ENCODE measurements around the gene CCDC12. TPM values are rescaled to one million over a fixed set of nuclear protein-coding genes. Genes with fewer than 3 reads are reported as not detected.
A peak's percentile ranks its signal among the peaks of the same experiment; 100 is the strongest.

Gene CCDC12
- polyA plus RNA-seq, 1 of the 3 experiments (the other 2 are of a cell fraction) = 105 TPM

DNA sequence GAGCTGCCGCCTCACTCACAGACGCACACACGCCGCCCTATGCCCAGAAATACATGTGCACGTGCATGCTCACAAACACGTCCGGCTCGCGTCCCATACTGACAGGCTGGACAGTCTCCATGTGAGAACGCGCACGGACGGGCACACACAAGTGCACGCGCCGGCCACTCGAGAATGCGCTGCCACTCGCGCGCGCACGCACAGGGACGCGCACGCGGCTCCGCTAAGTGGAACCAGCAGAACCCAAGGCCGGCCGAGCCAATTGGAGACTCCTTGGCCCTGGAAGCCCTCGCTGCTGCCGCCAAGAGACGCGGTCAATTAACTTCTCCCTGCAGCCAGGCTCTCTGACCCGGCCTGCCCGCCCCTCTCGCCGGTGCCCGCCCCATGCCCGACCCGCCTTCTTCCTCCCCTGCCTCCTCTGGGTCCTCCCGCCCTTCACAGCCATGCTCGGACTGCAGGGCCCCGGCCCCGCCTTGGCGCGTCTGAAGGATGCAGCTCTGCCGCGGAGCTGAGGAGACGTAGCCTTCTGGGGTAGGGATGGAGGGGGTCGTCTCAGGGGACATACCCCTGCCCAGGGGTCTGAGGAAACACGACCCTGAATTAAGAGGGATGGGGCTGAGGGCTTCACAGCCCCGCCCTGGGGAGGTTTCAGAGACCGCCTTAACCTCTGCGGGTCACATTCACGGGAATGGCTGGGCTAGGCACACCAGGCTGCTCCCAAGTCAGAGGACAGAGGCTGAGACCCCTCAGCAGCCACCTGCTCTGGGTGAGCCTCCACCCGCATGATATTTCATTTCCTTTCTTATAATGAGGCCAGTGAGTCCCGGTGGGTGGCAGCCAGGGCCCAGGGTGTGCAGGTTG lies 84.0 kb downstream of the CCDC12 start:
- peak; percentile 93 for DNase-seq
- Histone ChIP-seq H3K9me3 (no peaks in the 10 kb centered on the region), H2AFZ (ENCODE audit: low read depth) (peak overlapping the region; percentile 41; the same call in 1 of the 2 replicates), H3K9ac (no peak overlapping the region), H3K4me3 (ENCODE audit: low read depth in 2 of 2, low read length in 1 of 2) (peak overlapping the region; percentile 38 to 39; a peak in 3 of 4 replicates), H4K20me1 (ENCODE audit: insufficient read depth) (no peaks in the 10 kb centered on the region), H3K36me3 (replicated peaks in 1 of 2; ENCODE audit: control insufficient read depth in 1 of 2, insufficient read depth in 2 of 2, low read length in 1 of 2) (no peaks in the 10 kb centered on the region), H3F3A (replicated peaks; ENCODE audit: insufficient read depth) (peaks cover 7% of the 10 kb centered on the region), H3K79me2 (ENCODE audit: insufficient read depth) (no peaks in the 10 kb centered on the region), H3K9me2 (no peaks in the 10 kb centered on the region), H3K27me3 (ENCODE audit: insufficient read depth) (no peaks in the 10 kb centered on the region), H3K4me1 (ENCODE audit: control insufficient read depth in 1 of 2, insufficient read depth in 2 of 2, low read depth in 1 of 2, low read length in 1 of 2) (peaks cover 0 to 20% of the 10 kb centered on the region in 2 experiments; a peak in 1 of 4 replicates), H3K27ac (ENCODE audit: low read depth in 2 of 2, low read length in 1 of 2) (no peak overlapping the region), H3K4me2 (peak overlapping the region; percentile 67)
- no peak for TF ChIP-seq GATA2 (CRISPR knock-in tag; IDR thresholded peaks at IDR 0.05)
- no peak for TF ChIP-seq PBX3 (IDR thresholded peaks at IDR 0.05)
- TF ChIP-seq MEF2A (IDR thresholded peaks at IDR 0.05; ENCODE audit: borderline replicate concordance, low read depth) = no peak
- TF ChIP-seq ZBTB33 (IDR thresholded peaks at IDR 0.05; ENCODE audit: borderline replicate concordance, low read depth) = no peak
- TF ChIP-seq CHD2 (IDR thresholded peaks at IDR 0.05; ENCODE audit: low read length, partially characterized antibody) = no peak
- TF ChIP-seq SIN3A (IDR thresholded peaks at IDR 0.05; ENCODE audit: borderline replicate concordance, low read depth, low read length) = no peak
- TF ChIP-seq RFX5 (IDR thresholded peaks at IDR 0.05; ENCODE audit: low read length) = no peak
- no peak for TF ChIP-seq GABPA (IDR thresholded peaks at IDR 0.05; ENCODE audit: low read depth)
- peak; percentile 94 for TF ChIP-seq MXI1 (IDR thresholded peaks at IDR 0.05; ENCODE audit: low read depth, low read length)
- peak; percentile 43 for TF ChIP-seq NRF1 (IDR thresholded peaks at IDR 0.05; ENCODE audit: low read depth, low read length)
- TF ChIP-seq, protein P1, sequence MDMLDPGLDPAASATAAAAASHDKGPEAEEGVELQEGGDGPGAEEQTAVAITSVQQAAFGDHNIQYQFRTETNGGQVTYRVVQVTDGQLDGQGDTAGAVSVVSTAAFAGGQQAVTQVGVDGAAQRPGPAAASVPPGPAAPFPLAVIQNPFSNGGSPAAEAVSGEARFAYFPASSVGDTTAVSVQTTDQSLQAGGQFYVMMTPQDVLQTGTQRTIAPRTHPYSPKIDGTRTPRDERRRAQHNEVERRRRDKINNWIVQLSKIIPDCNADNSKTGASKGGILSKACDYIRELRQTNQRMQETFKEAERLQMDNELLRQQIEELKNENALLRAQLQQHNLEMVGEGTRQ (IDR thresholded peaks at IDR 0.05; ENCODE audit: borderline replicate concordance, low read depth, low read length) = no peak
- no peak for TF ChIP-seq FOXM1 (IDR thresholded peaks at IDR 0.05; ENCODE audit: low read depth)
- TF ChIP-seq NFIC (IDR thresholded peaks at IDR 0.05; ENCODE audit: borderline replicate concordance) = no peak
- TF ChIP-seq, protein P2, sequence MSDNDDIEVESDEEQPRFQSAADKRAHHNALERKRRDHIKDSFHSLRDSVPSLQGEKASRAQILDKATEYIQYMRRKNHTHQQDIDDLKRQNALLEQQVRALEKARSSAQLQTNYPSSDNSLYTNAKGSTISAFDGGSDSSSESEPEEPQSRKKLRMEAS (IDR thresholded peaks at IDR 0.05; ENCODE audit: low read depth) = peak; percentile 34; the same call in 1 of the 2 replicates
- no peak for TF ChIP-seq FOXJ3 (CRISPR knock-in tag; IDR thresholded peaks at IDR 0.05)
- no peak for TF ChIP-seq POLR2AphosphoS5 (IDR thresholded peaks at IDR 0.05; ENCODE audit: low read depth, low read length)
- TF ChIP-seq RXRA (IDR thresholded peaks at IDR 0.05; ENCODE audit: borderline replicate concordance, low read depth) = no peak
- ChIA-PET CTCF (interaction anchor here (1.3 to 31.0 kb wide), 8 partner anchors 17 to 404 kb away, joined by 4 to 480 read pairs (median 6); partner anchors contain the start of genes MYL3, PTH1R and TMIE), POLR2A (interaction anchor here (0.7 to 0.8 kb wide), 2 partner anchors 10 to 25 kb away, joined by 3 read pairs; no protein-coding TSS in a partner anchor)
- WGBS (ENCODE audit: low lambda C conversion rate) = 56% methylated on average over 10 of the region's 58 CpGs

Data from SK-N-SH (cell line).